WI38 (cell line): ENCODE data around the gene CUL7.

Experiments used
- H3K4me3 ChIP-seq: 2 replicates; pipeline ENCODE4 v1.5.1; 2011; ENCODE audit warnings: low read depth, mild to moderate bottlenecking, control low read depth, low read length
- TF ChIP-seq, protein P1 (sequence below): IDR thresholded peaks from 2 replicates; pipeline ENCODE4 v1.5.1; 2012; ENCODE audit warnings: low read depth, mild to moderate bottlenecking, control low read depth, low read length

The CUL7 gene

DNA sequence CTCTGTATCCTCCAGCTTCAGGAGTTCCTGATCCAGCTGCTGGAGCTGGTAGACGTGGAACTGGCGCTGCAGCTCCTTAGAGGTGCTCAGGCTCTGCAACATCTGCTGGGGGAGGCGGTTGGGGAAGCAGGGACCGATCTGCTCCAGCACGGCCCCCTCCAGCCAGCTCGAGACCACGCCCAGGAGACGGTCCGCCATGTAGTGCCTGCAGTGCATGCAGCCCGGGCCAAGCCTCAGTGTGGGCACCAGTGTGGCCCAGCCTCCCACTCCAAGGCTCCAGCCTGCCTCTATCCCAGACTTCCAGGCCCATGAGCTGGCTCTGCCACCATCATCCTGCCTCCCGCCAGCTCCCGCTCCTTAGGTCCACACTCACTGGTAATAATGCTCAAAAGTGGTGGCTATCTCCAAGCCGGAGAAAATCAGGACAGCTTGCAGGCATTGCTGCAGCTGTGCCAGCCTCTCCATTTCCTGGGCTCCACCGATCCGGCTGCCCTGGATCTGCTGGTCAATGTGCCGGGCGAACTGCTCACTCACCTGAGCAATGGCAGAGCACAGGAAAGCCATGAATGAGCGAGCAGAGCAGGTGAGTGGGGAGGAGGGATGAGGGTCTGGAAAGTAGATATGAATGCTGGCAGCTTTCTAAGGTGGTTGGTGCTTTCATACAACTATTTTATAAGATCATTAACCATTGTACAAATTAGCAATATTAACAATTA, 13.0 kb downstream of the CUL7 start:
- H3K4me3 ChIP-seq = no peak overlapping the region
- TF ChIP-seq, protein P1, sequence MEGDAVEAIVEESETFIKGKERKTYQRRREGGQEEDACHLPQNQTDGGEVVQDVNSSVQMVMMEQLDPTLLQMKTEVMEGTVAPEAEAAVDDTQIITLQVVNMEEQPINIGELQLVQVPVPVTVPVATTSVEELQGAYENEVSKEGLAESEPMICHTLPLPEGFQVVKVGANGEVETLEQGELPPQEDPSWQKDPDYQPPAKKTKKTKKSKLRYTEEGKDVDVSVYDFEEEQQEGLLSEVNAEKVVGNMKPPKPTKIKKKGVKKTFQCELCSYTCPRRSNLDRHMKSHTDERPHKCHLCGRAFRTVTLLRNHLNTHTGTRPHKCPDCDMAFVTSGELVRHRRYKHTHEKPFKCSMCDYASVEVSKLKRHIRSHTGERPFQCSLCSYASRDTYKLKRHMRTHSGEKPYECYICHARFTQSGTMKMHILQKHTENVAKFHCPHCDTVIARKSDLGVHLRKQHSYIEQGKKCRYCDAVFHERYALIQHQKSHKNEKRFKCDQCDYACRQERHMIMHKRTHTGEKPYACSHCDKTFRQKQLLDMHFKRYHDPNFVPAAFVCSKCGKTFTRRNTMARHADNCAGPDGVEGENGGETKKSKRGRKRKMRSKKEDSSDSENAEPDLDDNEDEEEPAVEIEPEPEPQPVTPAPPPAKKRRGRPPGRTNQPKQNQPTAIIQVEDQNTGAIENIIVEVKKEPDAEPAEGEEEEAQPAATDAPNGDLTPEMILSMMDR = no peak

DNA sequence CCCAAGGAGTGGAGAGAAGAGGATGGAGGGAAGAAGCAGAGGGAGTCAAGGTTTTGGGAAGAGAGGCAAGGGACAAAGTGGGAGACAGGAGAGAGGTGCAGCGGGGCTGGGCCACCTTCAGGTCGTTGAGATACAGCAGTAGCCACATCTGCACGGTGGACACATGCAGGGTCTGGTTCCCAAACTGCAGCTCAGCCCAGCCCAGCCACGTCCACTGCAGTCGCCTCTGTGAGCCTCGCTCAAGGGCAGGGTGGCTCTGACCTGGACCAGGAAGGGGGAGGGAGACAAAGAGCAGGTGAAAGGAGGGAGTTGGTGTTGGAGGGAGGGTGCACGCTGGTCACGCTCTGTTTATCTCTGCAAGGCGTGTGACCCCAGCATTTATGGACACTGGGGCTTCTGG, 14.9 kb downstream of the CUL7 start:
- H3K4me3 ChIP-seq = no peak overlapping the region
- TF ChIP-seq, protein P1 = no peak

DNA sequence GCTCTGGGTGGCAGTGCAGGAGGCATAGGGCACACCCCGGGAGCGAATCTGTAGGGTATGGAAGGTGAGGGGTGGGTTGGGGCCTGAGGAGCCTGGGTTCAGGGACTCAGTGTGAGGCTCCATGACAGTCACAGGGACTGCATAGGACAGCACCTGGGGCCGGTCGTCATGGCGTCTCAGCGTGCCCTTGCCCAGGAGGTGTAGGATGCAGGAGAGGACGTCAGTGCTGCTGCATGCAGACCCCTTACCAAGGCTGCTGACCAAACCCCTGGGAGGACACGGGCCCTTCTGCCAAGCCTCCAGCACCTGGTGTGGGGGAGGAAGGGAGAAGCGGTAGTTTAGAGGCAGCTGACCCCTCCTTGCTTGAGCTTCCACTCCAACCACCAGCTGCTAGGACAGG, 15.9 kb downstream of the CUL7 start:
- TF ChIP-seq, protein P1 = no peak
- no peak overlapping the region for H3K4me3 ChIP-seq

DNA sequence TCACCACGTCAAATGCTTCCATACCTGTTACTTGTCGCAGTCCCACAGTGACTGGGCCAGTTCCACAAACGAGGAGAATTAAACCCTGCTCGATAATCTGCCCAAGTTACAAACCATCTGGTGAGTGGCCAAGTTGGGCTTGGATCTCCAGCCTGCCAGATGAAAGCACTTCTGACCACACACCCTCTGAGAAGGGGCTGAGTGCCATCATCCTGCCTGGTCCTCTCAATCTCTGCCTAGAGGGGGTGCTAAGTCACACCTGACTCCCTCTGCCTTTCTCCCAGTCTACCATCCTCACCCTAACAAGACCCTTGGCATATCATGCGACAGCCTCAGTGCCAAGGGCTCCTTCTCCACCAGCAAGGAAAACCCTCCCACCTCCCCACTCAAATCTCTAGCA, 16.5 kb downstream of the CUL7 start:
- no peak overlapping the region for H3K4me3 ChIP-seq
- TF ChIP-seq, protein P1 = no peak

DNA sequence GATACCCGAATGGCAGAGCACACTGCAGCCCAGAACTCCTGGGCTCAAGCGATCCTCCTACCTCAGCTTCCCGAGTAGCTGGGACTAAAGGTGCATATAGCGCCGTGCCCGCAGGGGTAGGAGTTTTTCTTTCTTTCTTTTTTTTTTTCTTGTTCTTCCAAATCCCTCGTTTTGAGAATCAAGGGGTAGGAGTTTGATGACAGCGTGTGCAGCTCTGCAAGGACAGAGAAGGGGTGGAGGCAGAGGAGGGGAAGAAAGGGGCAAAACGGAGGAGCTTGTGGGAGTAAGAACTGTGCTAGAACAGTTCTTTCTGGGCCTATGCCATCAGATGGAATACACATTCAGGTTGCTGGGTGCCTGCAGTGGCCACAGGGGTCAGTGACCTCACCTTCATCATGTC, 16.9 kb downstream of the CUL7 start:
- TF ChIP-seq, protein P1 = no peak
- no peak overlapping the region for H3K4me3 ChIP-seq

DNA sequence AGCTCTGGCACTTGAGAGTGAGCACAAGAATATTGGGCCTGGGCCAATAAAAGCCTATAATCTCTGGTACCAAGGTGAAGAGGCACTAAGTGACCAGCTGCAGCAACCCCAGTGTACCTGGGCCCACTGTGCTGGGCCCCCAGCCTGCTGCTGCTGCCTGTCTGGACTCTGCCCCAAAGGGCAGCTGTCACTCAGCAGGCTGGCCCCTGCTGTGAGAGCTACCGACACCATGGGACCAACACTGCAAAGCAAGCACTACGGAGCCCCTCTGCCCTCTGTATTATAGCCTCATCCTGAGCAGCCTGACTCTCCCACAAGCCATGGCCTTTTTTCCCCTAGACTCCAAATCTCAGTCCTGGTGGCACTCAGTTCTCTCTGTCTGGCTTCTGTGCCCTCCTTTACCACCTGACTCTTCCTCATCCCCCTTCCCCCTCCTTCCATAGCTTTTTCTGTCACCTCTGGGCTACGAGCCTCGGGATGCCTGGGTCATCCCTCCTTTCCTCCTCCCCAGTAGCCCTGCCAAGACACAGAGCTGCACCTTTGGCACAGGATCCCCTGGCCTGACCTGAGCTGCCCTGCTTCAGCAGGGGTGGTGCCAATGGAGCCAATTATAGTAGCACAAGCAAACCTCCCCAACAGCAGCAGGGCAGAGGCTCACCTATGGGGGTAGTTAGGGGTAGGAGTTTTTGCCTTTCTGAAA, 18.0 kb downstream of the CUL7 start:
- TF ChIP-seq, protein P1 = no peak
- no peak overlapping the region for H3K4me3 ChIP-seq

DNA sequence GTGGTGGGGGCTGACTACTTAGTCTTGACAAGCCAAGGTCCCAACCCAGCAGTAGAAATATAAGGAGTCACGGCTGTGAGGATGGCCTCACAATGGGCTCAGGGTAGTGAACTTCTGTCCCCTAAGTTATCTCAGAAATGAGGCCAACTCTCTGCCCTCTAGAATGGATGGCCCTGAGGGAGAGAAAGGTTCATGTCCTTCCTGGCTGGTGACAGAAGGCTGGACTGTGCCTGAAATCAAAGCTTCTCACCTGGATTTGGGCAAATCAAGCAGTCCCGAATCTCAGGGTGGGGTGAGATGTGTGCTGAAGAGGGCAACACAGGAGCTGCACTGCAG, 19.5 kb downstream of the CUL7 start:
- H3K4me3 ChIP-seq = no peak overlapping the region
- TF ChIP-seq, protein P1 = no peak
